ENCODE results near the gene USF2. TPM values are rescaled to one million over a fixed set of nuclear protein-coding genes. Genes with fewer than 3 reads are reported as not detected.

USF2 gene
- polyA plus RNA-seq, 1 experiment, result 55.6 TPM

- no peak for DNase-seq (ENCODE audit: low read depth, low spot score)
- Histone ChIP-seq H3K9me3 (ENCODE audit: control insufficient read depth, insufficient read depth, low read length) (no peaks in the 10 kb centered on the region; the same call in 1 of the 2 replicates), H3K4me3 (ENCODE audit: low read depth, low read length) (no peak overlapping the region), H3K27me3 (ENCODE audit: control insufficient read depth, insufficient read depth, low read length) (peaks cover 10% of the 10 kb centered on the region), H3K27ac (ENCODE audit: low read depth, low read length) (no peak overlapping the region)
- POLR2A ChIA-PET, result no interaction called here
- TF ChIP-seq CTCF (IDR thresholded peaks at IDR 0.05; ENCODE audit: low read depth, low read length), result no peak
- CTCF ChIA-PET, result interaction anchor here (0.6 kb wide), 1 partner anchor 11 kb away, joined by 4 read pairs; no protein-coding TSS in a partner anchor
Observed at GRCh38 chr19:35223084-35223790, 45.5 kb upstream of the USF2 start.

GRCh38 chr19:35223862-35224505 lies 44.8 kb upstream of the USF2 start:
- H3K27me3 ChIP-seq (ENCODE audit: control insufficient read depth, insufficient read depth, low read length), result peaks cover 10% of the 10 kb centered on the region
- no peak for DNase-seq (ENCODE audit: low read depth, low spot score)
- ChIA-PET POLR2A (no interaction called here), CTCF (no interaction called here)
- no peak overlapping the region for H3K27ac ChIP-seq (ENCODE audit: low read depth, low read length)
- no peak overlapping the region for H3K4me3 ChIP-seq (ENCODE audit: low read depth, low read length)
- TF ChIP-seq CTCF (IDR thresholded peaks at IDR 0.05; ENCODE audit: low read depth, low read length), result no peak
- H3K9me3 ChIP-seq (ENCODE audit: control insufficient read depth, insufficient read depth, low read length), result no peaks in the 10 kb centered on the region; the same call in 1 of the 2 replicates

- POLR2A ChIA-PET, result no interaction called here
- DNase-seq (ENCODE audit: low read depth, low spot score), result no peak
- Histone ChIP-seq H3K27ac (ENCODE audit: low read depth, low read length) (no peak overlapping the region), H3K9me3 (ENCODE audit: control insufficient read depth, insufficient read depth, low read length) (no peaks in the 10 kb centered on the region; the same call in 1 of the 2 replicates), H3K4me3 (ENCODE audit: low read depth, low read length) (no peak overlapping the region), H3K27me3 (ENCODE audit: control insufficient read depth, insufficient read depth, low read length) (peaks cover 10% of the 10 kb centered on the region)
- CTCF ChIA-PET, result no interaction called here
- no peak for TF ChIP-seq CTCF (IDR thresholded peaks at IDR 0.05; ENCODE audit: low read depth, low read length)
Observed at GRCh38 chr19:35224681-35225571, 43.8 kb upstream of the USF2 start.

GRCh38 chr19:35225951-35226350 lies 42.8 kb upstream of the USF2 start:
- Histone ChIP-seq H3K27ac (ENCODE audit: low read depth, low read length) (no peak overlapping the region), H3K9me3 (ENCODE audit: control insufficient read depth, insufficient read depth, low read length) (no peaks in the 10 kb centered on the region; the same call in 1 of the 2 replicates), H3K27me3 (ENCODE audit: control insufficient read depth, insufficient read depth, low read length) (peaks cover 10% of the 10 kb centered on the region), H3K4me3 (ENCODE audit: low read depth, low read length) (no peak overlapping the region)
- TF ChIP-seq CTCF (IDR thresholded peaks at IDR 0.05; ENCODE audit: low read depth, low read length), result no peak
- DNase-seq (ENCODE audit: low read depth, low spot score), result no peak
- POLR2A ChIA-PET, result no interaction called here
- CTCF ChIA-PET, result no interaction called here

Measured in AG04450 (cell line).